Activated CD8-positive, alpha-beta memory T cell treated with anti-CD3 and anti-CD28 coated beads, Interleukin-2, amount 50 U/mL, for 4 hours (primary cell): Measurements from ENCODE around the gene ROR1.
"Not testable (repeated sequence)": the region's sequence is repeated elsewhere in the genome, so short reads cannot be mapped to it uniquely, and the experiment has no call there.

Experiments used
- DNase-seq: peaks from one replicate; pipeline ENCODE4 v3.0.0-alpha.2; 2020

ROR1 gene

DNA sequence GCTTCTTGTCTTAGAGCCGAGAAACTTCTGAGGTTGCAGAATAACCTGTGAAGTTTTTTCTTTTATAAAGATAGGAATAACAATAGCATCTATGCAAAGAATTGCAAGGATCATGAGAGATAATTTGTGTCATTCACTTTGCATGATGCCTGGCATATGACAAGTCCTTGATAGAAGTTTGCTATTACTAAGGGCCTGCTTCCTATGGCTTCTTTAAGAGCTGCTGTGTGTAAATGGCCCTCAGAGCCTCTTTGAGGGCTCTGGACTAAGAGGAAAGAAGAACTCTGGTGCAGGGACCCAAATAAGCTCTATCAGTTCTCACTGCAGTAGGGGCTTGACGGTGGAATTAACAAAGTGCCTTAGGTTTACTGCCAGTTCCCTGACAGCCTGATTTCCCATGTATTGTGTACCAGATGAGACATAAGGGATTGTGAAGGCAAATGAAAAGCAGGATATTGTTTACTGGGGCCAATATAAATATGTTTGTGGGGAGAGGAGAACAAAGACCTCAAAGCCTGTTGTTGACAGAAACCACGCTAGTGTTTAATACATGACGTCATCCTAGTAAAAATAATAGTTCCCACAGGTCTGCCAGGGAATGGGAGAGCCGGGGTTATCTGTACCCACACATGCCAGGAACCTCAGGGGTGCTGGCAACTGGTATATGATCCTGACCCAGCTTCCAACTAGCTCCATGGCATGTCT lies 298.4 kb downstream of the ROR1 start:
- DNase-seq = no peak

DNA sequence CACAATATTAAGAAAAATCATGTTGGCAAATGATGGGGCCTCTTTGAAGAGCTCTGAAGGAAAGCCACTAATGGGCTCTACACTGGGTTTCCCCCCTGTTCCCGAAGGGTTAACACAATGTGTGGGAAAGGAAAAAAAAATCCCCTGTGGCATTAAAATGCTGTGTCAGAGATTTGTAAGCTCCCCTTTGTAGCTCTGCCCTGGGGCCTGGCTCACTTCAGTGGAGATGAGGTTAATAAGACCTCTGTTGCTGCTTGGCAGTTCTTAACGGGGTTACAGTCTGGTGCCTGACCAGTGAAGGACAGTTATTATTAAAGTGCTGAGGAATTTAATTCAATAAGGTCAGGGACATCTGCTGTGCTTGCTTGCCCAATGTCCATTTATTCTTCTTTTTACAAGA lies 299.9 kb downstream of the ROR1 start:
- no peak for DNase-seq

DNA sequence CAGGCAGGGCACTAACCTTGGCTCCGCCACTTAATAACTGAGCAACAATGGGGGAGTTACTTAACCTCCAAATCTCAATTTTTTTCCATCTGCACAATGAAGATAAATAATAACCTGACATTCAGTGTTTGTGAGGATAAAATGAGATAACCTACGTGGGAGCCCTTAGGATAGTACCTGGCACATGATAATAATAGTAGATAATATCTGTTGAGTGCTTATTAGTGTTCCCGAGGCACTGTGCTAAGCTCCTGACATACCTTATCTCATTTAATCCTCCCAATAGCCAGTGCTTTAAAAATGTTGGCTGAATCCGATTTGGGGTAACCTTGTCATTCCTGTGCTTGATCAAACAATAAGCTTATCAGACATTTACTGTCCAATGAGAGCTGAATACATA lies 300.9 kb downstream of the ROR1 start:
- DNase-seq = no peak

DNA sequence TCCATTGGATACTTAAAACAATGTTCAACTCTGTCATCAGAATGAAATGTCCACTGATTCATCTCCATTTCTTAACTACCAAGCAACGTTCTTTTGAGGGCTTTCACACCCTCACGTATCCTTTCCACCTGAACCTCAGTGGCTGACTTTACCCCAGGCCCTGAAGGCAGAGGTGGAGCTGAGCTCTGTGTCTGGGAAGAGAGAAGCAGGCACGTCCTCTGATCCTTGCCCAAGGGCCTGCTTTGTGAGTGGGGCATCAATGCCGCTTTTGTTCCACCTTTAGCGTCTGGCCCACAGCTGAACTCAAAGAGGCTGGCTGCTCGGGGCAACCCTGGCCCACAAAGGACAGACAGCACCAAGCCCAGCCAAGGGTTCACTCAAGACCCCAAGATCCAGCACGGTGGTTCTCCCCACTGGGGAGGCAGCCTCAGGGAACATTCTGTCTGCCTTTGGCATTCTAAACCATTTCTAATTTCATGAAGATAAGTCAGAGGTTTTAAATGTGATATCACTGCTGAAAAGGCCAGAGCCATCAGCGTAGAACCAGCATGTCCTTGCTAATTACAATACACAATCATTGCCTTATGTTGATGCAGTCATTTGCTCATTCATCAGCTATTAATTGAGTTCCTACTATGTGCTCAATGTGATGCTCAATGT lies 303.6 kb downstream of the ROR1 start:
- DNase-seq = no peak

DNA sequence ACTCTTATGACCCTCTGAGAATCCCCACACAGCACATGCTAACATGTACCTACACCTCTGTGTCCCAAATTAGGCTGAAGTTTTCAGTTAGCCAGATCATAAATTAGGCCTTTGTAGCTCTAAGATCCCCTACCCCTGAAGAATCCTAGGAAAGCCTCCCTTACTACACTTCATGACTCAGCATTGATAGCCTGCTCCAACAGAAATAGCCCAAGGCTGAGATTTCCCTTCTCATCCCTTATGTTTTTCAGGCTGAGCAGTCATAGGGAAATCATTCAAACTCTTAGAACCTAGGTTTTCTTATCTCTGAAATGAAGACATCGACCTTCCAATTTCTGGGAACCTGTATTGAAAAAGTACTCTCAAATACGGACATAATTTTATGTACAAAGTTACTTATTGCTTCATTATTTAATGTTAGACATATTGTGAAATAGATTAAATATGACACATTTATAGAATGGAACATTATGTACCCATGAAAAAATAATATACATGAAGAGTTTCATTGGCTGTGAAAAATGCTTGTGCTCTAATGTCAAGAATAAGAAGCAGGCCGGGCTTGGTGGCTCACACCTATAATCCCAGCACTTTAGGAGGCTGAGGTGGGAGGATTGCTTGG lies 307.2 kb downstream of the ROR1 start:
- no peak for DNase-seq

DNA sequence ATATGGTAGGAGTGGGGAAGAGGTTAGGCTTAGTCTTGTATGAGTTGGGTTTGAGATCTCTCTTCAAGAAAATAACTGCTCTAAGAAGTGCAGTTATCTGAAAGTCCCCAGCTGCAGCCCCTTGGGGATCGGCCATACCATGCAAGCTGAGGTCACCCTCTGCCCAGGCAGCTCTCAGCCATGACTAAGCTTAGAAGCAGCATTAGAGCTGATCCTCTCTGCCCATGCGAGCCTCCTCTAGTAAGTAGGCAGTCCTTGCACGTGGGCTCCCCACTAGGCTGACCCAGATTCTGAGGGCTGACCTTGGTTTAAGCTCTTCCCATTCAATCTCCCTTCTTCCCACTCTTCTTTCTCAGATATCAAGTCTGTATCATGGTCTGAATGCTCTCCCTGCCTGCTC lies 308.6 kb downstream of the ROR1 start:
- DNase-seq = no peak

DNA sequence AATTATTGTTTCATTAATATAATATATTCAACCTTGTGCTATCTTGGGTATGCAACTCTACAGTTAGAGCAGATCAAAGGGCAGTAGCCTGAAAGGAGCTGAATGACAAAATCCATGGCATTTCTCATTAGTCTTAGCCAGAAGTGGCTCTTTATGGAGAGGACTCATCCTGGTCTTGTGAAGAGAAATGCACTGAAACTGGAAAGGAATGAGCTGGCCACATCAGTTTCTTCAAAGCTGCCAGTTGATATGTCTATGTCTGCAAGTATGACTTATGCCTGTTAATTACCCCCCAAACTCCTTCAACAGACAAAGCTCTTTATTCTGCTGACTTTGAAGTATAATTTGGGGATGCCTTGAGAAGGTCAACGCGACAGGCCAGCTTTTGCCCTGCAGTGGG lies 310.6 kb downstream of the ROR1 start:
- no peak for DNase-seq

DNA sequence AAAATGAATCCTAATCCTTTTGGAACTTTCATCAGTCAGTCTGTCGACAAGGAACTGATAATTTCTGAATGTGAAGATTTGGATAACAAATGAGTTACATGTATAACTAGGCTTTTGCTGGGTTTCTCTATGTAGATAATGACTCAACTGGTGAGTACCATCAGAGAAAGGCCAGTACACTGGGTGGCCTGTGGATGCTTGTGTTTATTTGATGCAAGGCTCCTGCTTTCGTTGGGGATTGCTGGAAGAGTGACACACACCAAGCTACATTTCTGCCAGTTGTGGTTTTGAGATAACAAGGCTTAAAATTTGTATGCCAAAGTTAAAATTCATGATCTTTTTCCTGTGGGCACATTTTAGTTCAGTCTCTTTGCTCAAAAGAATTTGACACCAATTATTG lies 314.0 kb downstream of the ROR1 start:
- no peak for DNase-seq

DNA sequence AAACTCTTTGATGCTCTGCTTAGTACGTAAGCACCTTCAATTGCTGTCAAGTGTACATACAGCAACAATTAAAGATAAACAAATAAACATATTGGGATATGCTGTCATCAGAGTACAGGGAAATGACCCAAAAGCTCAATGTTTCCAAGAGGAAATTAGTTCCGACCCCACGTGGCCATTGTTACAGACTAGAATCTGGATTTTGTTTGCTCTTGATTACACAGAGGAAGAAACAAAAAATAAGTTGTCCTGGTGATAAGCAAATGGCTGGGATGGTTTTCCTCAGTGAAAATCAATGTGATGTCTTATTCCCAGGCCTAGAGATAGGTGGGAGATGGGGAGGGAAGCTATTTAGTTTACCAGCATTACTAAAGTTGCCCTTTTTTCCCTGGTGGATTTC lies 316.6 kb downstream of the ROR1 start:
- no peak for DNase-seq

DNA sequence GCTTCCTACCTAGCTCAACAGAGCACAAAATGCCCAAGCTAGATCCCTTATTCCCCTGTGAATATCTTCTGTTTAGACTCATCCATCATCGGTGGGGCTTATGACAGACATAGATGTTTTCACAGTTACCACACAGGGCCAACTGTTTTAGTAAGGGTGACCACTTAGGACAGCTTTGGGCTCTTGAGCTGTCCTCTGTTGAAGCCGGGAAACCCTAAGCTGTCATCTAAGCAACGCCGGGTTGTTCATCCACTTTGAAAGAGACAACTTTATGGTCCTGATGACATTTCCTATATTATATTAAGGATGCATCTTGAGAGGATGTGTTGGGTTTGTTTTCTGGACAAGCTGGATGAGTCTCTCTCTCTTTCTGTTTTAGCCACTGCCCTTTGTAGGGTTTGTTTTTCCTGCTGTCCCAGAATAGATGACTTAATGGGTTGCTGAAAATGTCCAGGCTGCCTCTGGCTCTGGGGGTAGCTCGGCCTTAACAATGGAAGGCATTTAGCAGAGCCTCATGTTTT lies 319.1 kb downstream of the ROR1 start:
- DNase-seq = no peak

DNA sequence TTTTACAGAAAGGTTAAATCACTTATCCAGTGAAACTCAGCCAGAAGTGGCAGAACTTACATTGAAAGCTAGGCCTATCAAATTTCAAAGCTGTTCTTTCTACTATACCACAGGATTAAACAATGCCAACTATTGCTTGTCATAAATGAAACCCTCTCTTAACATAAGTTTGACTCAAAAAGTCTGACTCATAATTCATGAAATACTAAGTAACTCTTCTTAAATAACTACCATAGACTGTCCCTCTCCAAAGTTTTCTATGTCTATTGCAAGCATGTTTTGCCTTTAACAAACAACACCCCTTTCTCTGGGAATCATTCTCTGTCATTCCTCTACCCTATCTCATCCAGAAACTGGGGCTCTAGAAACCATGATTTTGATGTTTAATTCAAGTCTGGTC lies 320.1 kb downstream of the ROR1 start:
- no peak for DNase-seq

DNA sequence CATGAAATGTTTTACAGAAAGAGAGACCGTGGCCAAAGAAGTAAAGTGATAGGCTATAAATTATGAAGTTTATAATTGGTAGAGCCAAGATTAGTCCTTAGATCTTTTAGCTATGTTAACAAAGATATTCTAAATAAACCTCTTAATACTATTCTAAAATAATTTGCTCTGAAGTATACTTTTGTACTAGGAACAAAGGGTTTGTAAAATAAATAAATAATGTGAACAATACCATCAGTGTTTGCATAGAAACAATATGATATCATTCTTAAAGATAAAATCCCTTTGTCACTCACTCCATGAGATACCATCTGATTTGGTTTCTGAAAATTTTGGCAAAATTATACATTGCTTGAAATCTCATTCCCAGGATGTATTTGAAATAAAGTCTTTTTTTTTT lies 322.0 kb downstream of the ROR1 start:
- no peak for DNase-seq

DNA sequence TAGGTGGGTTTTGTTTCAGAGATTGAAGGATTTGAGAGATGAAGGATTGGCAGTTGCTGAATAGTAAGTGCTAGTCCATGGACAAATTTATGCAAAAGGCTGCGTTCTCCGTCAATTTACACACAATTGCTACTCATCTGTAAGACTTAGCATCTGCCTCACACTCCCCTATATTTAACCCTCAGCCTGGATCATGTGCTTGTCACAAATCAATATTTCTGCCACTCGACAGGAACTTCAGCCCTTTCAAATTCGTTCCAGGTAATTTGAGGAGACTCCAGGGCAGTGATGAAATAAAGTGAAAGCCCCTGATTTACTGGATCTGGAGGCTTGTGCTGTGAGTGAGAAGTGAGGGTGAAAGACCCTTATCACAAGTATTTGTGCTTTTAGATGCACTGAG lies 324.0 kb downstream of the ROR1 start:
- DNase-seq = no peak

DNA sequence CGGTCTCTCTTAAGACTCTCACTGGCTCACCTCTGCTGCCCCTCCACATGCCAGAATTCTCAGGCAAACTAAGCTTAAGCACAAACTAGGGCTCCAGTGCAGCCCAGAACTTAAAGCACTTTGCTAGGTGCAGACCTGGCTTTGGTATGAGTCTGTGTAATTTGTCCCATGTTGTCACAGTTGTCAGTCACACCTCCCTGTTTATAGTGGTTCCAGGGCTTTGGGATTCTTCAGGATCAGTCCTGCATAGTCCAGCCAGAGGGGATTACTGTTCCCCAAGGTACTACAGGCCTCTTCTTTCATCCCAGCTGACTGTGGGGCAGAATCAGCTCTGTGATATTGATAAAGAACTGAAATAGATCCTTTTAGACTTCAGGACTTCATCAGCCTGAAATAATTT lies 324.6 kb downstream of the ROR1 start:
- DNase-seq = no peak

DNA sequence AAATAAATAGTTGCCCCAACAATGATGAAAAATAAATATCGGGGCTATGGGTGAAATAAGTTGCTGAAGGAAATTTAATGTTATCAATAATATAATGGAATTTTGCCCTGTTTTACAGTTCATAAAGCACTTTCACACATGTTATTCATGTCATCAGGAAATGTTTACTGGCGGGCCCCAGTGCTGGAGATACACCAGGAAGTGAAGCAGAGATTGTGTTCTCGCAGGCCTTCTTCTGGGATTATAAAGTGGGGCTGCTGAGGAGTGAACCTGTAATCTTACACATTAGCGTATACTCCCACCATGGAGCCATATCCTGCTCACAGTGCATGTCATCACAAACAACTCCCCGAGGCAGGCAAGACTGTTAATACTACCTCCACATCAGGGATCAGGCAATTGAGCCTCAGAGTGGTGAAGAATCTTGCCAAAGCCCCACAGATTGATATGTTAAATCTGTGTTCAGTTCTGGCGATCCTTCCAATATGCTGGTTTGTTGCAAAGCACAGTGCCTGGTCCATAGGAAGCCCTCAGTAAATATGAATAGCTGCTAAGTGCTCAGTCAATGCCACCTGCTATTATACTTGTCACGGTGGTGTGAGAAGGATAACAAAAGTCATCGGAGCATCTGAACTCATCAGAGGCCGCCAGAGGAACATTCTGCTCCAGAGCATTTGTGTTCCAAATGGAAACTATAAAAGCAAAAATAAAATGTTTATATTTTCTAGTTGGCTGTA lies 325.2 kb downstream of the ROR1 start:
- no peak for DNase-seq

DNA sequence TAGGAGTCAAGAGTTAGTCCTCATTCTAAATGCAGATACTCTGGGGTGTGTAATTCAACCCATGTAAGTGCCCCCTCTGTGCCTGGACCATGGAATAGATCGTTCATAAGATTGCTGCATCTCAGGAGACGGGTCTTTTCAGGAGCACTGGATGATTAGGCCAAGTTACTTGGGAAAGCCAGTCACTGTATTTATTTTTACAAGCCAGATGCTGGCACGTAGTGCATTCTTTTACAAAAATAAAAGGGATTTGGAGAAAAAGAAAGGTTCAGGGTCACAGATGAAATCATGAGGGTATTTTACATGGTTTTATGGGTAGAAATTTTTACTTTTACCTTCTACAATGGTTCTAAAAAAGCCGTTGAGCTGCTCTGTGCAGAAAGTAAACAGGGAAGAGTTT lies 327.0 kb downstream of the ROR1 start:
- DNase-seq = no peak

DNA sequence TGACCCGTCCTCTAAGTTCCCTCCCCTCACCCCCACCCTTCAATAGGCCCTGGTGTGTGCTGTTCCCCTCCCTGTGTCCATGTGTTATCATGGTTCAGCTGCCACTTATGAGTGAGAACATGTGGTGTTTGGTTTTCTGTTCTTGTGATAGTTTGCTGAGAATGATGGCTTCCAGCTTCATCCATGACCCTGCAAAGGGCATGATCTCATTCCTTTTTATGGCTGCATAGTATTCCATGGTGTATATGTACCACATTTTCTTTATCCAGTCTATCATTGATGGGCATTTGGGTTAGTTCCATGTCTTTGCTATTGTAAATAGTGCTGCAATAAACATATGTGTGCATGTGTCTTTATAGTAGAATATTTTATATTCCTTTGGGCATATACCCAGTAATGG lies 330.8 kb downstream of the ROR1 start:
- DNase-seq = not testable (repeated sequence)

DNA sequence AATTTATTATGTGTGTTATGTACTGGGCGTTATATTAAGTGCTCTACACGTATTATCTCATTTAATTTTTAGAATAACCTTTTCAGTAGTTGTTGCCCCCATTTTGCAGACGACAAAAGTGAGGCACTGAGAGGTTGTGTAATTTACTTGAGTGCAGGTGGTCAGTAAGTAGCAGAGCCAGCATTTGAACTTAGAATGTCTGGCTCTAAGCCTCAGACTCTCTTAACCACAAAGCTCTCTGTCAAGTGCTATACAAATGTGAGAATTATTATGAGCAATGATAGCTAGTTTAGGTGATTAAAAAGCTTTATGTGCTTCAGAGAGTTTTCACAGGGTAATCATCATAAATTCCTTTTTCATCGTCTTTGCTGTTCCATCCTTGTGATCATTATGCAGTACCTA lies 333.3 kb downstream of the ROR1 start:
- no peak for DNase-seq

DNA sequence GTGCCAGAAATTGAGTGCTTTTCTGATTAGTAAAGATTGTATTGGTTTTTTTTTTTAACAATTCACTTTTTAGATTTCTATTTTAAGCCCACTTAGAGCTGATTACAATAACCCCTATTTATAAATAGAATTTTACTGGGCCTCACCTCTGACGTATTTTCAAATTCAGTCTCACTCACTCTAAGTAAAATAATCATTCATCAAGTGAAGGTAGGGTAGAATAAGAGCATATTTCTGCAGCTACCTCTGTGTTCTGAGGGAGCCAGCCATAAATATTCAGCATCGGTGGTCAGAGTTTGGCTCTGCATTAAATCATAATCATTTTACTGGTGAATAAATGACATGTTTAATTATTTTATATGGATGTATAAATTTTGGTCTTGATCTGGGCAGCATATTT lies 333.8 kb downstream of the ROR1 start:
- DNase-seq = no peak

DNA sequence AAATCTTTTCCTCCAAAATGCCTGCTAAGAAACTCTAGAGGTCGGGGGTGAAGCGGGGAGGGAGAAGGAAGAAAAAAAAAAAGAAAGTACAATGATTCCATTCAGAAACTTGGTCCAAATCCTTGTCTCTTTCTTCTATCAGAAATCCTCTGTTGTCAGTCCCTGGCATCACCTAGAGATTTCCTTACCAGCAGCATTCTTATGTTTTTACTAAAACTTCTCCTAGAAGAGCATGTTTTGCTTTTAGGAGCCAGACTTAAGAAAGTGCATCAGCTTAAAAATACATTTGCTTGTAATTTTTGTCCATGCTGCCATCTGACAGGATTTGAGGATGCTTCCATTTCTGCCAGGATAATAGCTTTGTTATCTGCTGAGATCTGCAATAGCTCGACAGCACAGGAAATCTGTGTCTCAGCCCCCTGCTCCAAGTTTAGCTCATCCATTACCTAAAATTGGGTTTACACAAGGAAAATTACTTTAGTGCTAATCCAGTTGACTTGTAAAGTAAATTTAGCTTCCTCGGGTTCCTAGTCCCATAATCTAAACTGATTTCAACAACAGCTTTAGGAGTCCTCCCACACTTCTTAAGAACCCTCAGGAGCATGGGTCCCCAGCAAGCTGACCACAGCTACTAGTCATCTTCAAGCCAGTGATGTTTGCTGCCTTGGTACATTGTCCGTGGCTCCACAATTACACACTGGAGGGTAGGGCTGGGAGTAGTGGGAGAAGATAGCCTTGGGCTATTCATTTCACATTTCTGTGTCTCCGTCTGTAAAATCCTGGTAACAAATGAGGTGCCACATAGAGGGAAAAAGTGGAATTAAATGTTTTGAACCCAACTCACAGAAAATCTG lies 337.3 kb downstream of the ROR1 start:
- no peak for DNase-seq

DNA sequence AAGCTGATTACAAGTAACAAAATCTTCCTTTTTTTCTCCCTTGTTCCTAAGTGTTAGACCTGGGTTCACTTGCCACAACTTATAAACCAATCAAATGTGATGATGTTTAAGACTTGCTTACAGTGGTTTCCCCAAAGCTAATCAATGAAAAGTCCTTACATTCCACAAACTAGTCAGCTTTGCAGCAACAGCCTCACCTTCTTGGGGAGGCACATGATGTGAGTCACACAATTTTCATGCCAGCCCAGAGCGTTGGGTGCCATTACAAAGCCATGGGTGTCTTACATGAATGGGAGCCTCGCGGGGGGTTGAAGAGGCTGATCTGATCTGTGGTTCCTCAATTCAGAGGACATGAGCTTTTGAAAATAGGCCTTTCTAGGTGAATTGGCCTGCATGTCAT lies 338.0 kb downstream of the ROR1 start:
- DNase-seq = no peak

DNA sequence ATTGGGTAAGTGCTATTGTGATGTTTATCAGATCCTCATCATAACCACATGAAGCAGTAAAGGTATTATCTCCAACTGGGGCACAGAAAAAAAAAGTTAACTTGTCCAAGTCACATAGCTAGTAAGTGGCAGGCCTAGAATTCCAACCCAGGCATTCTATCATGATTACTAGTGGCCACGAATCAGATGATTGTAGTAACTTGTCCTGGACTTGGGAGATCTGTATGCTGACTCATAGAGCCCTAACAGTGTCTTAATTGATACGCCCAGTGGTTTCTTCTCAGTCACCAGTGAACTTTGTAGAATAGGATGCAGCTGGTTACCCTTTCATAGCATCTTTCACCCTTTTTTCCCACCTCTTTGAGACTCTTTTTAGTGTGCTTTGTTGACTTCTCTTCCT lies 338.5 kb downstream of the ROR1 start:
- no peak for DNase-seq
